Measurements from ENCODE around the gene SEC22B.
"Not testable (repeated sequence)": the region's sequence is repeated elsewhere in the genome, so short reads cannot be mapped to it uniquely, and the experiment has no call there.

SEC22B gene

DNA sequence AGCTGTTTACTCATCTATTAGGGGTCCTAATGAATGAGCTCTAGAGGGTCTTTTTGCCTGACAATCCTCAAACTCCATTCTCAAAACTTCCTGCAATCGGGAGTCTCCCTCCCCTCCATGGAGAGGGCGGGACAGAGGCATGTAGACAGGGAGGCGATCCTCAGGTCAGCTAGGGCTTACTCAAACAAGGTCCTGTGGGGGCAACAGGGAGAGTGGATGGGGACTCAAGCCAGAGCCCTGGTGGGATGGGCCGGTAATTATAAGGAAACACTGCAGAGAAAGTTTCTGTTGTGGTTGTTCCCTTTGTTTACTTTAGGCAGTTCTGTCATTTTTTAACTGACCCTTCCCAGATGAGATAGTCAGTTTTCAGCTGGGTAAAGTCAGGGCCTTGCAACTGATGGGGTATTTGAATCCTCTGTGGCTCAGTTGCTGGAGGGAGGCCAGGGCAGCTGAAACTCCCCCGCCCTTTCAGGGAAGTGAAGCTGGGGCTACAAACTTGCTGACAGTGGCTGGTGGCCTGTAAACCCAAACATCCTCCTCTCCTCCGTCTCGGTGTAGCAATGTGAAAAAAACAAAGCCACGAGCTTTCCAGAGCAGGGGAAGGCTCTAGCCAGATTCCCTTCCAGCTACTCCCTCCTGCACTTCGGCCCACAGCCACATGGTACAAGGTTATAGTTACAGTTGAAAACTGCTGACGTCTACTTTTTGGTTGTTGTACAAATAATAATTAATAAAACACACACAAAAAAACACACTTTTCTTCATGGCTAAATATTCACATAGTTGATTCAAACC, 44.5 kb downstream of the SEC22B start:
- H3K4me3 ChIP-seq (ENCODE audit: low read depth in 1 of 5, low read length in 5 of 5); H3K36me3 ChIP-seq (ENCODE audit: control insufficient read depth in 5 of 5, insufficient read depth in 5 of 5, low read length in 5 of 5); H3K4me1 ChIP-seq (ENCODE audit: control insufficient read depth in 5 of 5, insufficient read depth in 5 of 5, low read length in 5 of 5); H3K27me3 ChIP-seq (ENCODE audit: control insufficient read depth in 5 of 5, insufficient read depth in 4 of 5, low read length in 5 of 5); H3K9ac ChIP-seq (ENCODE audit: low read length in 5 of 5); H3K9me3 ChIP-seq (ENCODE audit: control insufficient read depth in 5 of 5, low read length in 5 of 5): not testable (repeated sequence)
- peak overlapping the region; percentile 61 for H3K27ac ChIP-seq (ENCODE audit: low read depth, low read length)

GRCh38 chr1:120127921-120128320, 48.4 kb downstream of the SEC22B start:
- not testable (repeated sequence) for H3K27me3 ChIP-seq (ENCODE audit: control insufficient read depth in 5 of 5, insufficient read depth in 4 of 5, low read length in 5 of 5); H3K27ac ChIP-seq (ENCODE audit: low read depth, low read length); H3K4me3 ChIP-seq (ENCODE audit: low read depth in 1 of 5, low read length in 5 of 5); H3K36me3 ChIP-seq (ENCODE audit: control insufficient read depth in 5 of 5, insufficient read depth in 5 of 5, low read length in 5 of 5); H3K9me3 ChIP-seq (ENCODE audit: control insufficient read depth in 5 of 5, low read length in 5 of 5); H3K9ac ChIP-seq (ENCODE audit: low read length in 5 of 5); H3K4me1 ChIP-seq (ENCODE audit: control insufficient read depth in 5 of 5, insufficient read depth in 5 of 5, low read length in 5 of 5)

DNA sequence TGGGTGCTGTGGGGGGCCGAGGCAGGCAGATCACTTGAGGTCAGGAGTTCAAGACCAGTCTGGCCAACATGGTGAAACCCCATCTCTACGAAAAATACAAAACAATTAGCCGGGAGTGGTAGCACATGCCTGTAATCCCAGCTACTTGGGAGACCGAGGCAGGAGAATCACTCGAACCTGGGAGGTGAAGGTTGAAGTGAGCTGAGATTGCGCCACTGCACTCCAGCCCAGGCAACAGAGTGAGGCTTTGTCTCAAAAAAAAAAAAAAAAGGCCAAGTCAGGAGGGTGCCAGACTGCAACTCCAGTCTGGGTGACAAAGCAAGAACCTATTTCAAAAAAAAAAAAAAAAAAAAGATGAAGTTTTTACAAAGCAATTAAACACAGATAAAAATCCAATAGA, 50.1 kb downstream of the SEC22B start:
- not testable (repeated sequence) for H3K9ac ChIP-seq (ENCODE audit: low read length in 5 of 5); H3K4me1 ChIP-seq (ENCODE audit: control insufficient read depth in 5 of 5, insufficient read depth in 5 of 5, low read length in 5 of 5); H3K36me3 ChIP-seq (ENCODE audit: control insufficient read depth in 5 of 5, insufficient read depth in 5 of 5, low read length in 5 of 5); H3K4me3 ChIP-seq (ENCODE audit: low read depth in 1 of 5, low read length in 5 of 5); H3K27me3 ChIP-seq (ENCODE audit: control insufficient read depth in 5 of 5, insufficient read depth in 4 of 5, low read length in 5 of 5); H3K27ac ChIP-seq (ENCODE audit: low read depth, low read length); H3K9me3 ChIP-seq (ENCODE audit: control insufficient read depth in 5 of 5, low read length in 5 of 5)

DNA sequence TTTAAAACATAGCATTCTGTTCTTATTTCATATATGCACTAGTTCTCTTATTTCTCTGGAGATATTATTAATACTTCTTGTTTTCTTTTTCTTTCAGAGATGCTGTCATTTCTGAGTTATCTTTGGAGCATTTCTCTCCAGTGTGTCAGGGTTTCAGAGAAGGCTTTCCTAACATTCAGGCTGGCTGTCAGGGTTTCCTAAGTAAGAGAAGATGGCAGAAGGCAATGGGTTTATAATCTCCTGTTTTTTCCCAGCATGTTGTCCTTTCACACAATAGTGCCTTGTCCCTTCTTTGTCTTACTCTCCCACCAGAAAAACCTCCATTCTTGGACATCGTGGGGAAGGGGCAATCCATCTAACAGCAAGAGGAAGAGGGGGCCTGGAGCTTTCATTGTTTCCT, 51.7 kb downstream of the SEC22B start:
- H3K9me3 ChIP-seq (ENCODE audit: control insufficient read depth in 5 of 5, low read length in 5 of 5); H3K27me3 ChIP-seq (ENCODE audit: control insufficient read depth in 5 of 5, insufficient read depth in 4 of 5, low read length in 5 of 5); H3K4me1 ChIP-seq (ENCODE audit: control insufficient read depth in 5 of 5, insufficient read depth in 5 of 5, low read length in 5 of 5); H3K36me3 ChIP-seq (ENCODE audit: control insufficient read depth in 5 of 5, insufficient read depth in 5 of 5, low read length in 5 of 5); H3K9ac ChIP-seq (ENCODE audit: low read length in 5 of 5); H3K27ac ChIP-seq (ENCODE audit: low read depth, low read length); H3K4me3 ChIP-seq (ENCODE audit: low read depth in 1 of 5, low read length in 5 of 5): not testable (repeated sequence)

DNA sequence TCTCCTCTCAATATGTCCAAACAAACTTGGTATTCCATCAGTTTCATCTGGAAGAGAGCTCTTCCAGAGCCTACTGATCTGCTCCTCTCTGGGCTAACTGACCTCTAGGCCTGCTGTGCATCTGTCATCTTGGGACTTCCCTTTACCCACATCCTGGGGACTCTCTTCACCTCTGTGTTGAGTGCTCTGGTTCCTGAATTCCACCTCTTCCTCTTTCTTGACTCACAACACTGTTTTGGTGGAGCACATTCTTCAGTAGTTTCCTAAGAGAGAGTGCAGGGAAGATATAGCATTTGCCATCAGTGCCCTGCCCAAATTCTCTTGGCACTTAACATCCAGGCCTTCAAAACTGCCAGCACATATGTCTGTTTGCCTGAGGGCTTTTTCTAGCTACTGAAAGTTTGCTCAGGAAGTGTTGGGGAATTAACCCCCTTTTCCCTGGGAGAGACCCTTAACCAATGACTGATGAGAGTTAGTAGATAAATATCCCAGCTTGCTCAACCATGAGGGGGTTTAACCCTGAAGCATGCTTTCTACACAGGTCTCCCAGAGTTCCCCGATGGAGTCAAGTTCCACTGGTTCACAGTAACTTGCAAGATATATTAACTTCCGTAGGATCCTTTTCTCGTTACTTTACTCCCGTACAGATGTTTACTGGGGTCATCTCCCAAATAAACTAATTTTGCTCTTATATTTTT, 52.4 kb downstream of the SEC22B start:
- not testable (repeated sequence) for H3K9me3 ChIP-seq (ENCODE audit: control insufficient read depth in 5 of 5, low read length in 5 of 5); H3K27me3 ChIP-seq (ENCODE audit: control insufficient read depth in 5 of 5, insufficient read depth in 4 of 5, low read length in 5 of 5); H3K4me3 ChIP-seq (ENCODE audit: low read depth in 1 of 5, low read length in 5 of 5); H3K27ac ChIP-seq (ENCODE audit: low read depth, low read length); H3K4me1 ChIP-seq (ENCODE audit: control insufficient read depth in 5 of 5, insufficient read depth in 5 of 5, low read length in 5 of 5); H3K36me3 ChIP-seq (ENCODE audit: control insufficient read depth in 5 of 5, insufficient read depth in 5 of 5, low read length in 5 of 5); H3K9ac ChIP-seq (ENCODE audit: low read length in 5 of 5)

DNA sequence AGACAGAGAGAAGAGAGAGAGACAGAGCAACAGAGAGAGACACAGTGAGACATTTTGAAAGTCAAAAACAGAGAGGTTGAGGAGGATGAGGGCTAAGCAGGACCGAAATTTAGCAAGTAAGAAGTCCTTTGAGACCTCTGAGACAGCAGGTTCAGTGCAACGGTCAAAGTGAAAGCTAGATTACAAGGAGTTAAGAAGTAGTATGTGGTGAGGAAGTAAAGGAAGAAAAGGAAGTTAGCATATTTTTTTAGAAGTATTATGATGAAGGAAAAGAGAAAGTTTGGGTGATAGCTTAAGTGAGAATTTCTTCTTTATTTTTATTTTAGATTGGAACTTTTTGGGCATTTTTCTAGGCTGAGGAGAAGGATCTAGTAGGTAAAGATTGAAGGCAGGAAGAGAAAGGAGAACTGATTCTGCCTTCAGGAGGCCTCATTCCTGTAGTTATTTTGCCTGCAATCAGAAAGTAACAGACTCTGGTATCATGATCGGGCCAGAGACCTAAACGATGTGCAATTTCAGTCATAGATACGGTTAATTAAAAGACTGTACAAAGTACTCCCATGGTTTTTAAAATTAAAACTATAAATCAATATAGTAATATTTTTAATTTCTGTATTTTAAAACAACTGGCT, 53.9 kb downstream of the SEC22B start:
- not testable (repeated sequence) for H3K4me1 ChIP-seq (ENCODE audit: control insufficient read depth in 5 of 5, insufficient read depth in 5 of 5, low read length in 5 of 5); H3K9me3 ChIP-seq (ENCODE audit: control insufficient read depth in 5 of 5, low read length in 5 of 5); H3K27me3 ChIP-seq (ENCODE audit: control insufficient read depth in 5 of 5, insufficient read depth in 4 of 5, low read length in 5 of 5); H3K9ac ChIP-seq (ENCODE audit: low read length in 5 of 5); H3K36me3 ChIP-seq (ENCODE audit: control insufficient read depth in 5 of 5, insufficient read depth in 5 of 5, low read length in 5 of 5); H3K27ac ChIP-seq (ENCODE audit: low read depth, low read length); H3K4me3 ChIP-seq (ENCODE audit: low read depth in 1 of 5, low read length in 5 of 5)

GRCh38 chr1:120121830-120122229, 54.5 kb downstream of the SEC22B start:
- not testable (repeated sequence) for H3K9me3 ChIP-seq (ENCODE audit: control insufficient read depth in 5 of 5, low read length in 5 of 5); H3K27me3 ChIP-seq (ENCODE audit: control insufficient read depth in 5 of 5, insufficient read depth in 4 of 5, low read length in 5 of 5); H3K4me3 ChIP-seq (ENCODE audit: low read depth in 1 of 5, low read length in 5 of 5); H3K36me3 ChIP-seq (ENCODE audit: control insufficient read depth in 5 of 5, insufficient read depth in 5 of 5, low read length in 5 of 5); H3K9ac ChIP-seq (ENCODE audit: low read length in 5 of 5); H3K27ac ChIP-seq (ENCODE audit: low read depth, low read length); H3K4me1 ChIP-seq (ENCODE audit: control insufficient read depth in 5 of 5, insufficient read depth in 5 of 5, low read length in 5 of 5)

GRCh38 chr1:120120525-120120924, 55.8 kb downstream of the SEC22B start:
- H3K9me3 ChIP-seq (ENCODE audit: control insufficient read depth in 5 of 5, low read length in 5 of 5); H3K36me3 ChIP-seq (ENCODE audit: control insufficient read depth in 5 of 5, insufficient read depth in 5 of 5, low read length in 5 of 5); H3K27me3 ChIP-seq (ENCODE audit: control insufficient read depth in 5 of 5, insufficient read depth in 4 of 5, low read length in 5 of 5); H3K27ac ChIP-seq (ENCODE audit: low read depth, low read length); H3K4me3 ChIP-seq (ENCODE audit: low read depth in 1 of 5, low read length in 5 of 5); H3K4me1 ChIP-seq (ENCODE audit: control insufficient read depth in 5 of 5, insufficient read depth in 5 of 5, low read length in 5 of 5); H3K9ac ChIP-seq (ENCODE audit: low read length in 5 of 5): not testable (repeated sequence)

GRCh38 chr1:120117371-120118177, 58.7 kb downstream of the SEC22B start:
- H3K27ac ChIP-seq (ENCODE audit: low read depth, low read length); H3K4me1 ChIP-seq (ENCODE audit: control insufficient read depth in 5 of 5, insufficient read depth in 5 of 5, low read length in 5 of 5); H3K9me3 ChIP-seq (ENCODE audit: control insufficient read depth in 5 of 5, low read length in 5 of 5); H3K4me3 ChIP-seq (ENCODE audit: low read depth in 1 of 5, low read length in 5 of 5); H3K9ac ChIP-seq (ENCODE audit: low read length in 5 of 5); H3K27me3 ChIP-seq (ENCODE audit: control insufficient read depth in 5 of 5, insufficient read depth in 4 of 5, low read length in 5 of 5); H3K36me3 ChIP-seq (ENCODE audit: control insufficient read depth in 5 of 5, insufficient read depth in 5 of 5, low read length in 5 of 5): not testable (repeated sequence)

DNA sequence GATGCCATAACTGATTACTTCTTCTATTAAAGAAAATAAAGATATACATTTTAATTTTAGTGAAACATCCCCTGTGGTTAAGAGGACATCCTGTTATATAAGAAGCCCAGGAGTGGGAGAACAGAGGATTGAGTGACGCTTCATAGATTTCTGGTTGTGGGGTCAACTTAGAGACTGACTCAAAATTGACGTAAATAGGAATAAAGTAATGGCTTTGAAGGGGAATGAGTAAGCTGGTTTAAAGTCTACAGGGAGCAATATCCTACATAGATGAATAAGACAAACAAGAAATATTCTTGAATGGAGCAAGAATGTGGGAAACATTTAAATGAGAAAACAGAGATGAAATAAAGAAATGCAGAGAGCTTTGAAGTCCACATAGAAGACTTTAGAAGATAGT, 60.2 kb downstream of the SEC22B start:
- not testable (repeated sequence) for H3K9me3 ChIP-seq (ENCODE audit: control insufficient read depth in 5 of 5, low read length in 5 of 5); H3K27me3 ChIP-seq (ENCODE audit: control insufficient read depth in 5 of 5, insufficient read depth in 4 of 5, low read length in 5 of 5); H3K4me1 ChIP-seq (ENCODE audit: control insufficient read depth in 5 of 5, insufficient read depth in 5 of 5, low read length in 5 of 5); H3K27ac ChIP-seq (ENCODE audit: low read depth, low read length); H3K9ac ChIP-seq (ENCODE audit: low read length in 5 of 5); H3K4me3 ChIP-seq (ENCODE audit: low read depth in 1 of 5, low read length in 5 of 5); H3K36me3 ChIP-seq (ENCODE audit: control insufficient read depth in 5 of 5, insufficient read depth in 5 of 5, low read length in 5 of 5)
